ENCODE data around the gene ZNF728. TPM values are rescaled to one million over a fixed set of nuclear protein-coding genes. Genes with fewer than 3 reads are reported as not detected.

ZNF728 gene
- total RNA-seq (2014; rRNA removed; shearing (Covaris generic)) = 0.19 TPM in 1 of 2 replicates, not detected in the other

GRCh38 chr19:23002690-23003422, at the start of gene ZNF728:
TSS of gene ZNF728 (minus strand) at chr19:23003176. CDS start at chr19:23003030, 146 bp downstream.

Small RNA genes within 50 kb of the gene (small RNA-seq; reads per million reads assigned to genes)
- not detected for gene AC022145.2

Other genes with a start within 250 kb of the ZNF728 start
- 0.03 TPM in 1 of 2 replicates, not detected in the other for gene ZNF99, start 219.0 kb downstream of the ZNF728 start, total RNA-seq (2014; rRNA removed; shearing (Covaris generic))
- 0.29 and 0.45 TPM in 2 replicates for gene ZNF723, start 170.9 kb downstream of the ZNF728 start, total RNA-seq (2014; rRNA removed; shearing (Covaris generic))
- 2.7 and 3.2 TPM in 2 replicates for gene ZNF730, start 113.8 kb upstream of the ZNF728 start, total RNA-seq (2014; rRNA removed; shearing (Covaris generic))
- 23.0 and 25.5 TPM in 2 replicates for gene ZNF724, start 247.2 kb upstream of the ZNF728 start, total RNA-seq (2014; rRNA removed; shearing (Covaris generic))

All from A375 (cell line).